ENCODE measurements around the gene PRDM1. TPM values are rescaled to one million over a fixed set of nuclear protein-coding genes. Genes with fewer than 3 reads are reported as not detected.

Gene PRDM1
- total RNA-seq, 1 donor from 2014 or later, result 0.85 TPM

DNA sequence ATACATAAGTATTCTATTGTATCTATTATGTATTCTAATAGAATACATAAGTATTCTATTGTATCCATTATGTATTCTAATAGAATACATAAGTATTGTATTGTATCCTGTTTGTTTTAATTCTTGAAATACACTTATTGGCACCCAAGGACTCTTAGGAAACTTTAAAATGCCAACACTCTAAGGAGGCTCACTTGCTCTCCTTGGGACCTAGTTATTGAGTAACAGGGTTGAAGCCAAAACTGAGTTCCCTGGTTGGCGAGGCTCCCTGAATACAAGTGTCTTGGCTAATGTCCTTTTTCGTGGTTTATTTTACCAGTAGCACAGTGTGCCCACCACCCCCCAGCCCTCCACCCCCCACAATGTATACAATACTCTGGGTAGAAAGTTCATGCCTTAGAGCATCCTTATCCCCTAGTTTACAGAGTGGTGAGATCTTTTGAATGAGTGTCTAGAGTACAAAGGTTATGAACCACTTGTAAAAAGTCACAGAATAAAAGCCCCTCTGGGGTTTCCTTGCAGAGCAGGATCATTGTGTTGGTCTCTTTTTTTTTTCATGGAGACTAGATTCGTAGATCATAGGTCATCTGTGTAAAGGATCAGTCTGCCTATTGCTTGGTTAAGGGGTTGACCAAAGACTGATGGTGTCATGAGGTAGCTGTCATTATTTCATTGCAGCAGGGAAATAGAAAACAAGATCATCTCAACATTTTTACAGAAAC, 32.5 kb upstream of the PRDM1 start:
- TF ChIP-seq, protein P1, sequence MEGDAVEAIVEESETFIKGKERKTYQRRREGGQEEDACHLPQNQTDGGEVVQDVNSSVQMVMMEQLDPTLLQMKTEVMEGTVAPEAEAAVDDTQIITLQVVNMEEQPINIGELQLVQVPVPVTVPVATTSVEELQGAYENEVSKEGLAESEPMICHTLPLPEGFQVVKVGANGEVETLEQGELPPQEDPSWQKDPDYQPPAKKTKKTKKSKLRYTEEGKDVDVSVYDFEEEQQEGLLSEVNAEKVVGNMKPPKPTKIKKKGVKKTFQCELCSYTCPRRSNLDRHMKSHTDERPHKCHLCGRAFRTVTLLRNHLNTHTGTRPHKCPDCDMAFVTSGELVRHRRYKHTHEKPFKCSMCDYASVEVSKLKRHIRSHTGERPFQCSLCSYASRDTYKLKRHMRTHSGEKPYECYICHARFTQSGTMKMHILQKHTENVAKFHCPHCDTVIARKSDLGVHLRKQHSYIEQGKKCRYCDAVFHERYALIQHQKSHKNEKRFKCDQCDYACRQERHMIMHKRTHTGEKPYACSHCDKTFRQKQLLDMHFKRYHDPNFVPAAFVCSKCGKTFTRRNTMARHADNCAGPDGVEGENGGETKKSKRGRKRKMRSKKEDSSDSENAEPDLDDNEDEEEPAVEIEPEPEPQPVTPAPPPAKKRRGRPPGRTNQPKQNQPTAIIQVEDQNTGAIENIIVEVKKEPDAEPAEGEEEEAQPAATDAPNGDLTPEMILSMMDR (IDR thresholded peaks at IDR 0.05; ENCODE audit: borderline replicate concordance), result no peak
- Histone ChIP-seq H3K4me1 (no peaks in the 10 kb centered on the region), H3K4me3 (no peak overlapping the region), H3K36me3 (no peaks in the 10 kb centered on the region), H3K27me3 (ENCODE audit: low read depth) (peaks cover 37% of the 10 kb centered on the region), H3K9me3 (replicated peaks) (no peaks in the 10 kb centered on the region), H3K27ac (replicated peaks) (no peak overlapping the region)
- no peak for DNase-seq
- intact Hi-C loops (cut with micrococcal nuclease), result no loop called here

DNA sequence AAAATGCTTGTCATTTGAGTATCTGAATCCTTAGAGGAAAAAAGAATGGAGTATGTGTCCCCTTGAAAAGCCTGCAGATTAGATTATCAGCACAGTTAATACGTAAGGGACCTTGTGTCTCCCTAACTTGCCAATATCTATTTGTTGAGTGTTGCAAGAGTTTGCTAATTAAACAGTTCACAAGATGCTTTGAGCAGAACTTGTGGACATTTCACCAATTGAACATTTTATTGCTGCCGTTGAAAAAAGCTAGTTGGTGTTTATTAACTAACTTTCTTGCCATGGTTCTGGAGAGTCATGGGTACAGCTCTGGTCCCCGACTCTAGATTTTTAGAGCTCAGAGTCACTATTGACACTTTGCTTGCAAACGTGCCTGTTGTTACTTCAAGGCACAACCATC, 30.6 kb upstream of the PRDM1 start:
- H3K4me1 ChIP-seq, result no peaks in the 10 kb centered on the region
- H3K36me3 ChIP-seq, result no peaks in the 10 kb centered on the region
- H3K27ac ChIP-seq (replicated peaks), result no peak overlapping the region
- intact Hi-C loops (cut with micrococcal nuclease), result no loop called here
- DNase-seq, result no peak
- peaks cover 46% of the 10 kb centered on the region for H3K27me3 ChIP-seq (ENCODE audit: low read depth)
- TF ChIP-seq, protein P1 (IDR thresholded peaks at IDR 0.05; ENCODE audit: borderline replicate concordance), result no peak
- no peak overlapping the region for H3K4me3 ChIP-seq
- no peaks in the 10 kb centered on the region for H3K9me3 ChIP-seq (replicated peaks)

DNA sequence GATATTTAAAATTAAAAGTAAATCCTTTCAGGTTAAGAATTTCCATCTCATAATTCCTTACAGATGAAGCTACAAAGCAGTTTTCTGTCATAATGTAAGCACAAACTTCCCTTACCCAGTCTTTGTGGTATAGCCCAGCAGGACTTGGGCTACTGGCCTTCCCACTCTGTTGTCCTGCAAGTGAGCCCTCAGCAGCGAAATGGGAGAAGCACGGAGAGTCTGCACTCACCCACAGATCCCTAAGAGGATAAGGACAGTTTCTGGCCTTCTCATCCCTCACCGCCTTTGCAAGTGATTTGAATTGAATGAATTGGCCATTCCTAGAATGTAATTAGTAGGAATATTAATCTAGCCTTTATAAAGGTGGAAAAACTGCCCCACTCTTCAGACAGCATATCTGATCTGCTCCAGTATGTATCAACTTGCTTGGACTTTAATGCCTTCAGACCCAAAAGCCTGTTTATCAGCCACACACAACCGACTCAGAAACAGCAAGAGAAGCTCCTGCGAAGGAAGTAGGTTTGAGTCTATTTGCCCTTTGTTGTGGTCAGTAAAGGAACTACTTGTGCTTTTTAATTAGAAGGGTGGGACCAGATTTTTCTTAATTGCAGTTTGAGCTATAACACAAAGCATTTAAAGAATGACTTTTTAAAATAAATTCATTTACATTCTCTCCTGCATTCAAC, 29.9 kb upstream of the PRDM1 start:
- TF ChIP-seq, protein P1 (IDR thresholded peaks at IDR 0.05; ENCODE audit: borderline replicate concordance), result no peak
- H3K27ac ChIP-seq (replicated peaks), result no peak overlapping the region
- DNase-seq, result no peak
- no peaks in the 10 kb centered on the region for H3K36me3 ChIP-seq
- intact Hi-C loops (cut with micrococcal nuclease), result no loop called here
- H3K27me3 ChIP-seq (ENCODE audit: low read depth), result peaks cover 52% of the 10 kb centered on the region
- no peaks in the 10 kb centered on the region for H3K9me3 ChIP-seq (replicated peaks)
- no peaks in the 10 kb centered on the region for H3K4me1 ChIP-seq
- no peak overlapping the region for H3K4me3 ChIP-seq

DNA sequence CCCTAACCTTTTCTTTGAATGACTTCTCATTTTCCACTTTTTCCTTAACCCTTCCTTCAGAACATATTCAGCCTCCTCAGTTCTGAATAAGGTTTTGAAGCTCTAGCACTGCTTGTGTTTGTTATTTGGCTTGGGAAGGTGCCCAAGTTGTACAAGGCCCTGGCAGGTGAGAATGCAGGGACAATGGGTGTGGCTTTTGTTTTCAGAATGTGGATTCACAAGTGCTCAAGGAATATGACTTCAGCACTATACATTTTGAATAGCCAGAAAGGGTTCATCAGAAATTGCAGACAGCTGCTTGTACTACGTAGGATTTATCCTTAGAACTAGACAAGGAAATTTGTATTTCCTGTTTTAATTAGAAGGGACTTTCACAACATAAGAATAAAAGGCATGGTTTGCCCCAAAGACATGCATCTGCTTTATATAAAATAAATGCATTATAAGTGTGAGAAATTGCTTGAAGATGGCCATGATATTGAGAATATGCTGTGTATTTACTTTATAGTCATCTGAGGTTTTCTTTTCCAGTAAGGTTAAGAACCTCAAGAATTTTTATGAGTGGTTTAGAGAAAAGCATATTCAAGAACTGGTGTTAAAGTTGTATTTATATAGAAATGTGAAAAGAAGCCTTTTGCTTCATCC, 29.3 kb upstream of the PRDM1 start:
- H3K27ac ChIP-seq (replicated peaks), result no peak overlapping the region
- H3K27me3 ChIP-seq (ENCODE audit: low read depth), result peaks cover 54% of the 10 kb centered on the region
- no peaks in the 10 kb centered on the region for H3K9me3 ChIP-seq (replicated peaks)
- intact Hi-C loops (cut with micrococcal nuclease), result no loop called here
- no peak for DNase-seq
- no peaks in the 10 kb centered on the region for H3K36me3 ChIP-seq
- TF ChIP-seq, protein P1 (IDR thresholded peaks at IDR 0.05; ENCODE audit: borderline replicate concordance), result no peak
- H3K4me1 ChIP-seq, result no peaks in the 10 kb centered on the region
- H3K4me3 ChIP-seq, result no peak overlapping the region

DNA sequence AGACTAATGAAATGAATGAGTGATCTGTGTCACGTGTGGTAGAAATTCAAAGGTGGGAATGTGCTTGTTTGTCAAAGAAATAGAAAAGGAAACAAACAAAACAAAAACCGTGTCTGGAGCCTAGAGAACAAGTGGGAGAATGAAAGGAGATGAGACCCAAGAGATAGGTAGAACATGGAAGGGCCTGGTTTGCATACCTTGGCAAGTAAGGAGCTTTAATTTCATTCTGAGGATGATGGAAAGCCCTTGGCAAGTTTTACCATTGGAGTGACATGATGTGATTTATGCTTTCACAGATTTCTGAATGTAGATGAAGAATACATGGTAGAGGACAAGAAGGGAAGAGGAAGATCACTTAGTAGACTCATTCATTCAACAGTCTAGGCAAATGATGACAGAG, 26.8 kb upstream of the PRDM1 start:
- no peaks in the 10 kb centered on the region for H3K9me3 ChIP-seq (replicated peaks)
- no peak for DNase-seq
- H3K36me3 ChIP-seq, result no peaks in the 10 kb centered on the region
- no peak overlapping the region for H3K27ac ChIP-seq (replicated peaks)
- H3K4me3 ChIP-seq, result no peak overlapping the region
- H3K27me3 ChIP-seq (ENCODE audit: low read depth), result peaks cover 52% of the 10 kb centered on the region
- H3K4me1 ChIP-seq, result no peaks in the 10 kb centered on the region
- intact Hi-C loops (cut with micrococcal nuclease), result no loop called here
- TF ChIP-seq, protein P1 (IDR thresholded peaks at IDR 0.05; ENCODE audit: borderline replicate concordance), result no peak
